Spinal cord (tissue), 10 donors: ENCODE measurements around the gene LAMP5. TPM values are rescaled to one million over a fixed set of nuclear protein-coding genes. Genes with fewer than 3 reads are reported as not detected.

Source experiments
- DNase-seq, 6 donors: peaks; one replicate each; pipeline versions ENCODE4 v3.0.0 to v3.0.0-alpha.2; 2013 to 2015; ENCODE audit warnings: low spot score in 6 of 6, low read depth in 4 of 6
- H3K27ac ChIP-seq: one replicate; pipeline ENCODE4 v1.5.1; 2013; ENCODE audit warnings: low read depth, low read length, control low read depth
- H3K27me3 ChIP-seq: one replicate; pipeline ENCODE4 v1.6.1; 2013; ENCODE audit warnings: low read length; ENCODE audit not compliant: control insufficient read depth, insufficient read depth
- H3K36me3 ChIP-seq: one replicate; pipeline ENCODE4 v1.6.1; 2013; ENCODE audit warnings: low read length; ENCODE audit not compliant: control insufficient read depth, insufficient read depth
- H3K4me1 ChIP-seq: one replicate; pipeline ENCODE4 v1.6.1; 2013; ENCODE audit warnings: low read length; ENCODE audit not compliant: control insufficient read depth, insufficient read depth
- H3K4me3 ChIP-seq: one replicate; pipeline ENCODE4 v1.5.1; 2013; ENCODE audit warnings: low read depth, low read length, control low read depth
- H3K9me3 ChIP-seq: one replicate; pipeline ENCODE4 v1.6.1; 2013; ENCODE audit warnings: low read length; ENCODE audit not compliant: control insufficient read depth, insufficient read depth
- WGBS: methylation state at CpG from one replicate; pipeline ENCODE4 v1.1.5; 2013; ENCODE audit warnings: missing lambda C conversion rate; ENCODE audit not compliant: insufficient coverage; 5-methylcytosine and 5-hydroxymethylcytosine counted together
- polyA plus RNA-seq, 2 donors: library from polyadenylated mRNA; unstranded; fragments of 120-200 nt; gene quantifications; one replicate each; pipeline ENCODE4 v1.2.1, GENCODE V29; 2013; ENCODE audit not compliant: insufficient read length in 2 of 2
- total RNA-seq, 2 donors: library from RNA; depleted of rRNA in 1 of 2; stranded (reverse); fragments of 120-200 nt in 1 of 2; fragments of >200 nt in 1 of 2; gene quantifications; one replicate each; pipeline versions ENCODE4 v1.2.3 to v1.2.4, GENCODE V29; 2013 to 2014
- donor health status: healthy.

The LAMP5 gene
- total and polyA plus RNA-seq, 4 donors, result 27.4 to 90.7 (median 70.6) TPM

- no peaks in the 10 kb centered on the region for H3K9me3 ChIP-seq
Observed at GRCh38 chr20:9483131-9483530, 31.3 kb upstream of the LAMP5 start.

GRCh38 chr20:9485614-9486340, 28.6 kb upstream of the LAMP5 start:
- WGBS, result 90% methylated on average over 5 of the region's 9 CpGs

More at GRCh38 chr20:9483131-9483530, 31.3 kb upstream of the LAMP5 start:
- no peaks in the 10 kb centered on the region for H3K4me1 ChIP-seq
- no peaks in the 10 kb centered on the region for H3K27me3 ChIP-seq
- DNase-seq, result no peak
- no CpG with 5 or more reads among the region's 2 CpGs for whole genome bisulfite sequencing
- H3K36me3 ChIP-seq, result no peaks in the 10 kb centered on the region
- no peak overlapping the region for H3K27ac ChIP-seq
- H3K4me3 ChIP-seq, result no peak overlapping the region

DNA sequence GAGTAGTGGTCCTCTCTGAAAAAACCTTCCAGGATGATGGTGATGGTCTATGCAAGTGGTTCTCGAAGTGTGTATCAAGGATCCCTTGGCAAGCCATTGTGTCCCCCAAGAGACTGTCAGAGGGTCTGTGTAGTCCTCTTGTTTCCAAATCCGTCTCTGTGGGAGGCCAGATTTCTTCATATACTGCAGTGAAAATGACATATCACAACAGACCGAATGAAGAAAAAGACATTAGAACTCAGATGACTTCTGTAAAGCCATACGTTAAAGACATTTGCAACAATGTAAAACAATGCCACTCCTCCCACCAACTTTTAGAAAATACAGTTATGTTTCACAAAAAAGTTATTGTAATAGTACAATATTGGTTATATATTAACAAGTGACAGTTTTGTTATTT, 27.2 kb upstream of the LAMP5 start:
- Histone ChIP-seq H3K9me3 (no peaks in the 10 kb centered on the region), H3K4me3 (no peak overlapping the region), H3K27me3 (no peaks in the 10 kb centered on the region), H3K36me3 (no peaks in the 10 kb centered on the region), H3K27ac (peak overlapping the region; percentile 48), H3K4me1 (no peaks in the 10 kb centered on the region)
- DNase-seq, result no peak
- WGBS, result 89% methylated on average over 3 of the region's 4 CpGs

More at GRCh38 chr20:9485614-9486340, 28.6 kb upstream of the LAMP5 start:
- Histone ChIP-seq H3K9me3 (no peaks in the 10 kb centered on the region), H3K4me3 (no peak overlapping the region), H3K27me3 (no peaks in the 10 kb centered on the region), H3K36me3 (no peaks in the 10 kb centered on the region), H3K4me1 (no peaks in the 10 kb centered on the region), H3K27ac (no peak overlapping the region)
- DNase-seq, result no peak

GRCh38 chr20:9488063-9488462, 26.3 kb upstream of the LAMP5 start:
- no peaks in the 10 kb centered on the region for H3K27me3 ChIP-seq
- H3K4me1 ChIP-seq, result no peaks in the 10 kb centered on the region
- peak overlapping the region; percentile 82 for H3K27ac ChIP-seq
- no peaks in the 10 kb centered on the region for H3K9me3 ChIP-seq
- no peaks in the 10 kb centered on the region for H3K36me3 ChIP-seq
- no CpG with 5 or more reads among the region's 2 CpGs for WGBS
- peak in 2 of 6 donors; percentile 44 to 78 for DNase-seq
- H3K4me3 ChIP-seq, result no peak overlapping the region

DNA sequence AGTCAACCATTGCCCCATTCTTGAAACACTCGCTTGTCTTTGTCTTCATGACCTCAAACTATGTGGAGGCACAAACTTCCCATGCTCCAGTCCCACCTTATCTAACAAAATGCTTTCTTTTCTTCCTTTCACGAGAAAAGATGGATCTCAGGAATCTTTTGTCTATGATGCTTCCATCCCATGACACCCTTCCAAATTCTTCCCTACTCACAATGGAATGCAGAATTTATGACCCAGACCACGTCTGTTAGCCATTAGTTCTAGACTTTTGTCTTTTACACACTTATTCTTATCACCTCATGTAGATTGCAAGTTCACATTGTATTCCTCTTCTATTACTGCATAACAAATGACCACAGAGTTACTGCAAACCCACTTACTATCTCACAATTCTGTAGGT, 24.2 kb upstream of the LAMP5 start:
- Histone ChIP-seq H3K9me3 (no peaks in the 10 kb centered on the region), H3K4me1 (no peaks in the 10 kb centered on the region), H3K36me3 (no peaks in the 10 kb centered on the region), H3K27me3 (no peaks in the 10 kb centered on the region), H3K4me3 (no peak overlapping the region), H3K27ac (no peak overlapping the region)
- 50% methylated on average over 3 of the region's 3 CpGs for WGBS
- DNase-seq, result no peak

GRCh38 chr20:9490631-9491030, 23.8 kb upstream of the LAMP5 start:
- 100% methylated on average over 1 of the region's 3 CpGs for WGBS
- Histone ChIP-seq H3K4me3 (no peak overlapping the region), H3K27ac (no peak overlapping the region), H3K4me1 (no peaks in the 10 kb centered on the region), H3K27me3 (no peaks in the 10 kb centered on the region), H3K36me3 (no peaks in the 10 kb centered on the region), H3K9me3 (no peaks in the 10 kb centered on the region)
- DNase-seq, result no peak

DNA sequence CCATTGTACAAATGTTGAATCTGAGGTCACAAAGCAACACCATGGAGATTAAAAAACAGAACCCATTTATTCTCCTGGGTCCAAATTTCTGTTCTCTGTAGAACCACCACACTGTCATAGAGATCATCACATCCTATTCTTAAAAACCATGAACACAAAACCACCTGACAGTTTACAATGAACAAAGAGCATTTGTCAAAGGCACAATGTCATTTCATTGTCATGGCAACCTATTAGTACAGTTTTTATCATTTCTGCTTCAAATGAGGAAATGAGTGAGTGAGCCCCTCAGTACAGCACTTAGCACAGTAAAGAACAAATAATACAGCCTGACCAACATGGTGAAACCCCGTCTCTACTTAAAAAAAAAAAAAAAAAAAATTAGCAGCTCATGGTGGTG, 23.1 kb upstream of the LAMP5 start:
- peak in 1 of 6 donors; percentile 61 for DNase-seq
- no CpG with 5 or more reads among the region's 1 CpG for WGBS
- no peaks in the 10 kb centered on the region for H3K4me1 ChIP-seq
- no peaks in the 10 kb centered on the region for H3K9me3 ChIP-seq
- no peaks in the 10 kb centered on the region for H3K27me3 ChIP-seq
- H3K4me3 ChIP-seq, result no peak overlapping the region
- H3K36me3 ChIP-seq, result no peaks in the 10 kb centered on the region
- H3K27ac ChIP-seq, result no peak overlapping the region

GRCh38 chr20:9492067-9492466, 22.3 kb upstream of the LAMP5 start:
- no peak for DNase-seq
- no peaks in the 10 kb centered on the region for H3K36me3 ChIP-seq
- H3K27ac ChIP-seq, result no peak overlapping the region
- no peaks in the 10 kb centered on the region for H3K27me3 ChIP-seq
- H3K9me3 ChIP-seq, result no peaks in the 10 kb centered on the region
- no peak overlapping the region for H3K4me3 ChIP-seq
- 100% methylated on average over 1 of the region's 4 CpGs for WGBS
- no peaks in the 10 kb centered on the region for H3K4me1 ChIP-seq

GRCh38 chr20:9493803-9494202, 20.6 kb upstream of the LAMP5 start:
- Histone ChIP-seq H3K4me1 (no peaks in the 10 kb centered on the region), H3K36me3 (no peaks in the 10 kb centered on the region), H3K9me3 (no peaks in the 10 kb centered on the region), H3K27me3 (no peaks in the 10 kb centered on the region), H3K27ac (no peak overlapping the region), H3K4me3 (no peak overlapping the region)
- no peak for DNase-seq
- no CpG with 5 or more reads among the region's 2 CpGs for WGBS

GRCh38 chr20:9495701-9496100, 18.7 kb upstream of the LAMP5 start:
- DNase-seq, result no peak
- 100% methylated on average over 1 of the region's 2 CpGs for WGBS

More at GRCh38 chr20:9495701-9496100, 18.7 kb upstream of the LAMP5 start:
- Histone ChIP-seq H3K27me3 (no peaks in the 10 kb centered on the region), H3K36me3 (no peaks in the 10 kb centered on the region), H3K4me3 (no peak overlapping the region), H3K4me1 (no peaks in the 10 kb centered on the region), H3K27ac (no peak overlapping the region), H3K9me3 (no peaks in the 10 kb centered on the region)
